H1 (cell line): ENCODE measurements around the gene STRN4. TPM values are rescaled to one million over a fixed set of nuclear protein-coding genes. Genes with fewer than 3 reads are reported as not detected.

Experiments used
- CEBPB ChIP-seq: IDR thresholded peaks from 2 replicates; pipeline ENCODE4 v1.6.1; 2012; ENCODE audit warnings: low read depth, low read length
- EZH2 ChIP-seq: fragments of 200-600 bp; sonication (generic); IDR thresholded peaks from 2 replicates; pipeline ENCODE4 v1.7.1; 2012; ENCODE audit warnings: low read depth, mild to moderate bottlenecking, moderate library complexity, low read length, inconsistent platforms; ENCODE audit not compliant: severe bottlenecking
- GTF2F1 ChIP-seq: IDR thresholded peaks from 2 replicates; pipeline ENCODE4 v1.6.1; 2012; ENCODE audit warnings: low read depth, low read length, improper control_type of control experiment, borderline replicate concordance
- MAFK ChIP-seq: IDR thresholded peaks from 2 replicates; pipeline ENCODE4 v1.6.1; 2012; ENCODE audit warnings: low read depth, mild to moderate bottlenecking, improper control_type of control experiment, low read length
- SP2 ChIP-seq: IDR thresholded peaks from 2 replicates; pipeline ENCODE4 v1.6.1; 2012; ENCODE audit warnings: mild to moderate bottlenecking, low read length, inconsistent platforms
- TEAD4 ChIP-seq: IDR thresholded peaks from 2 replicates; pipeline ENCODE4 v1.6.1; 2012; ENCODE audit warnings: low read depth, low read length, inconsistent platforms, mixed read lengths
- polyA plus RNA-seq, 7 experiments: library from polyadenylated mRNA; depleted of rRNA in 3 of 7; stranded (reverse) in 5 of 7; unstranded in 2 of 7; fragments of >200 nt in 5 of 7; fragments of 200-250 nt in 2 of 7; gene quantifications; 1 replicate in 5 of 7; 2 replicates in 1 of 7; 4 replicates in 1 of 7; pipeline versions ENCODE4 v1.2.1 to v1.2.3, GENCODE V29; 2011 to 2013; ENCODE audit warnings: missing spikeins in 2 of 7, mixed read lengths in 2 of 7
- total RNA-seq: library from RNA; stranded (reverse); fragmentation: NEBNext Ultra II Directional; extraction: Animal tissue kit (Norgen Biotek cat#: 25700); gene quantifications from 2 replicates; pipeline ENCODE4 v1.2.1, GENCODE V29; 2021
- TF ChIP-seq, protein P1 (sequence below), 3 experiments: IDR thresholded peaks; 1 replicate in 2 of 3; 2 replicates in 1 of 3; pipeline versions ENCODE4 v1.5.1 to v1.6.1; 2011; ENCODE audit warnings: low read length in 3 of 3, mild to moderate bottlenecking in 3 of 3, inconsistent platforms in 2 of 3, low read depth in 1 of 3, moderate library complexity in 1 of 3; ENCODE audit not compliant: insufficient read depth in 1 of 3; ENCODE audit errors: control extremely low read depth in 1 of 3

STRN4 gene
- total and polyA plus RNA-seq, 2 of the 8 experiments (the other 6 are each of a cell fraction or from before 2014, with no cell fraction given): 120 to 187 TPM

DNA sequence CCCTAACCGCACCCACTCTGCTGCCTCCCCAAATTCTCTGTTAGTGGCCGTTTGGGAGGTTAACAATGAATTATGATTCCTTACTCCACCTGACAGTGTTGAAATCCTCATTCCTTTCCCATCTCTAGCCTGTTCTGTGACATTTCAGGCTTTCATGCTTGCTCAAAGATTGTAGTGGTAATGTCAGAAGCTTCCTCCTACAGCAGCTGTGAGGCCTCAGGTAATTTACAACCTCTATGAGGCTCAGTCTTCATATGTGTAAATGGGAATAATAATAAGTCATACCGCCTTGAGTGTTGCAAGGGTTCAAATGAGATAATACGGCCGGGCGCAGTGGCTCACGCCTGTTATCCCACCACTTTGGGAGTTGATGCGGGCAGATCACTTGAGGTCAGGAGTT lies 43.1 kb upstream of the STRN4 start (continued):
- TF ChIP-seq MAFK (no peak), CEBPB (no peak), GTF2F1 (no peak), EZH2 (no peak), TEAD4 (no peak), SP2 (no peak)
- TF ChIP-seq, protein P1, sequence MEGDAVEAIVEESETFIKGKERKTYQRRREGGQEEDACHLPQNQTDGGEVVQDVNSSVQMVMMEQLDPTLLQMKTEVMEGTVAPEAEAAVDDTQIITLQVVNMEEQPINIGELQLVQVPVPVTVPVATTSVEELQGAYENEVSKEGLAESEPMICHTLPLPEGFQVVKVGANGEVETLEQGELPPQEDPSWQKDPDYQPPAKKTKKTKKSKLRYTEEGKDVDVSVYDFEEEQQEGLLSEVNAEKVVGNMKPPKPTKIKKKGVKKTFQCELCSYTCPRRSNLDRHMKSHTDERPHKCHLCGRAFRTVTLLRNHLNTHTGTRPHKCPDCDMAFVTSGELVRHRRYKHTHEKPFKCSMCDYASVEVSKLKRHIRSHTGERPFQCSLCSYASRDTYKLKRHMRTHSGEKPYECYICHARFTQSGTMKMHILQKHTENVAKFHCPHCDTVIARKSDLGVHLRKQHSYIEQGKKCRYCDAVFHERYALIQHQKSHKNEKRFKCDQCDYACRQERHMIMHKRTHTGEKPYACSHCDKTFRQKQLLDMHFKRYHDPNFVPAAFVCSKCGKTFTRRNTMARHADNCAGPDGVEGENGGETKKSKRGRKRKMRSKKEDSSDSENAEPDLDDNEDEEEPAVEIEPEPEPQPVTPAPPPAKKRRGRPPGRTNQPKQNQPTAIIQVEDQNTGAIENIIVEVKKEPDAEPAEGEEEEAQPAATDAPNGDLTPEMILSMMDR (IDR thresholded peaks at IDR 0.05; ENCODE audit: control extremely low read depth in 1 of 3, insufficient read depth in 1 of 3, low read depth in 1 of 3, low read length in 3 of 3): no peak
